Adrenal gland (tissue), 5 donors: ENCODE data around the gene C8B.

Experiments
- POLR2A ChIP-seq, 2 donors: fragments of 450-650 bp; IDR thresholded peaks; one replicate each; pipeline ENCODE4 v1.6.1; 2017; ENCODE audit warnings: antibody characterized with exemption in 2 of 2, mild to moderate bottlenecking in 2 of 2, moderate library complexity in 1 of 2
- TF ChIP-seq, protein P1 (sequence below), 6 experiments: fragments of 450-650 bp in 4 of 6; fragments of 200-600 bp in 2 of 6; sonication (generic) in 1 of 6; IDR thresholded peaks; 1 replicate in 5 of 6; 2 replicates in 1 of 6; pipeline versions ENCODE4 v1.5.1 to v1.8.0; 2016 to 2021; ENCODE audit warnings: antibody characterized with exemption in 6 of 6, mild to moderate bottlenecking in 2 of 6, moderate library complexity in 1 of 6
- donor health status: DM: no; HTN: no; CAD: no.

DNA sequence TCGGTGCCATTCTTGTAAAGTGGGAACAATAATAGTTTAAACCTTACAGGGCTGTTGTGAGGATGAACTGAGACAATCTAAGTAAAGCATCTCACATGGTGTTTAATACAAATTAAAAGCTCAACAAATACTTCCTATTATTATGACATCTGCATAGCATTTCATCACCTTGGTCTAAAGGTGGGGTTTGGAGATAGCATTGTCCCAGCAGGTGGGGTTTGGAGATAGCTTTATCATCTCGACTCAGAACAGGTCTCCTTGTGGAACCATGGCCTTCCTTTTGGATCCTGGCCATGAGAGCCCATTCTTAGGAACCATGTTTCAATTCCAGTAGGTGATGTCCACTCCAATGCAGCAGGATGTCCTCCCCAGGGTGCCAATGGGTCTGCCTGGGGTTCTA, 20.6 kb upstream of the C8B start:
- TF ChIP-seq POLR2A (IDR thresholded peaks at IDR 0.05), result no peak
- TF ChIP-seq, protein P1, sequence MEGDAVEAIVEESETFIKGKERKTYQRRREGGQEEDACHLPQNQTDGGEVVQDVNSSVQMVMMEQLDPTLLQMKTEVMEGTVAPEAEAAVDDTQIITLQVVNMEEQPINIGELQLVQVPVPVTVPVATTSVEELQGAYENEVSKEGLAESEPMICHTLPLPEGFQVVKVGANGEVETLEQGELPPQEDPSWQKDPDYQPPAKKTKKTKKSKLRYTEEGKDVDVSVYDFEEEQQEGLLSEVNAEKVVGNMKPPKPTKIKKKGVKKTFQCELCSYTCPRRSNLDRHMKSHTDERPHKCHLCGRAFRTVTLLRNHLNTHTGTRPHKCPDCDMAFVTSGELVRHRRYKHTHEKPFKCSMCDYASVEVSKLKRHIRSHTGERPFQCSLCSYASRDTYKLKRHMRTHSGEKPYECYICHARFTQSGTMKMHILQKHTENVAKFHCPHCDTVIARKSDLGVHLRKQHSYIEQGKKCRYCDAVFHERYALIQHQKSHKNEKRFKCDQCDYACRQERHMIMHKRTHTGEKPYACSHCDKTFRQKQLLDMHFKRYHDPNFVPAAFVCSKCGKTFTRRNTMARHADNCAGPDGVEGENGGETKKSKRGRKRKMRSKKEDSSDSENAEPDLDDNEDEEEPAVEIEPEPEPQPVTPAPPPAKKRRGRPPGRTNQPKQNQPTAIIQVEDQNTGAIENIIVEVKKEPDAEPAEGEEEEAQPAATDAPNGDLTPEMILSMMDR (IDR thresholded peaks at IDR 0.05), result no peak
